Tibial nerve (tissue), 4 donors: Measurements from ENCODE around the gene DEUP1. TPM values are rescaled to one million over a fixed set of nuclear protein-coding genes. Genes with fewer than 3 reads are reported as not detected.

ENCODE experiments used
- DNase-seq, 2 donors: peaks; one replicate each; pipeline ENCODE4 v3.0.0-alpha.2; 2019; ENCODE audit warnings: low spot score in 2 of 2
- H3K27ac ChIP-seq, 4 donors: fragments of 200-600 bp; sonication (generic) in 3 of 4; one replicate each; pipeline ENCODE4 v1.5.1; 2017 to 2019; ENCODE audit warnings: mild to moderate bottlenecking in 1 of 4
- H3K27me3 ChIP-seq, 2 donors: fragments of 200-600 bp; sonication (generic) in 1 of 2; one replicate each; pipeline versions ENCODE4 v1.5.1 to v1.6.0; 2017 to 2019
- H3K36me3 ChIP-seq, 3 donors: fragments of 200-600 bp; sonication (generic); one replicate each; pipeline ENCODE4 v1.5.1; 2018 to 2019
- H3K4me1 ChIP-seq, 4 donors: fragments of 200-600 bp; sonication (generic) in 3 of 4; one replicate each; pipeline ENCODE4 v1.5.1; 2017 to 2019
- H3K4me3 ChIP-seq, 4 donors: fragments of 200-600 bp; sonication (generic) in 3 of 4; one replicate each; pipeline ENCODE4 v1.5.1; 2017 to 2019; ENCODE audit warnings: mild to moderate bottlenecking in 1 of 4, moderate library complexity in 1 of 4
- H3K9me3 ChIP-seq, 4 donors: fragments of 200-600 bp; sonication (generic) in 3 of 4; one replicate each; pipeline ENCODE4 v1.5.1; 2017 to 2019
- CTCF ChIP-seq, 5 experiments: fragments of 200-600 bp in 3 of 5; fragments of 450-650 bp in 2 of 5; sonication (generic) in 3 of 5; IDR thresholded peaks; one replicate each; pipeline ENCODE4 v1.5.1; 2016 to 2019; ENCODE audit warnings: antibody characterized with exemption in 5 of 5, mild to moderate bottlenecking in 3 of 5, moderate library complexity in 2 of 5
- EP300 ChIP-seq, 2 donors: sonication (generic); formaldehyde crosslinking; IDR thresholded peaks; one replicate each; pipeline ENCODE4 v1.6.1; 2017; ENCODE audit warnings: antibody characterized with exemption in 2 of 2, mild to moderate bottlenecking in 1 of 2
- POLR2A ChIP-seq, 2 donors: fragments of 450-650 bp; IDR thresholded peaks; one replicate each; pipeline ENCODE4 v1.6.1; 2017; ENCODE audit warnings: antibody characterized with exemption in 2 of 2, mild to moderate bottlenecking in 2 of 2, moderate library complexity in 2 of 2
- WGBS, 2 donors: methylation state at CpG; one replicate each; pipeline ENCODE4 v1.1.5; 2018; 5-methylcytosine and 5-hydroxymethylcytosine counted together
- total RNA-seq, 4 donors: library from RNA; depleted of rRNA; stranded (reverse); fragments of >200 nt; gene quantifications; one replicate each; pipeline ENCODE4 v1.1.0, GENCODE V29; 2016

The DEUP1 gene
- total RNA-seq, 4 donors from 2014 or later, result 0.84 TPM; not detected in 3

- TF ChIP-seq POLR2A (IDR thresholded peaks at IDR 0.05), result no peak
- TF ChIP-seq EP300 (IDR thresholded peaks at IDR 0.05), result no peak
- no peak for TF ChIP-seq CTCF (IDR thresholded peaks at IDR 0.05)
- H3K27ac ChIP-seq, result no peak overlapping the region
- no peak overlapping the region for H3K4me3 ChIP-seq
- peaks cover 0 to 11% of the 10 kb centered on the region in 2 donors for H3K27me3 ChIP-seq
- H3K36me3 ChIP-seq, result no peaks in the 10 kb centered on the region
- DNase-seq, result no peak
- no peaks in the 10 kb centered on the region for H3K9me3 ChIP-seq
- WGBS, 2 donors, result 92 to 94% methylated on average over 4 of the region's 4 CpGs
- H3K4me1 ChIP-seq, result peaks cover 0 to 7% (median 0%) of the 10 kb centered on the region in 4 donors
Observed at GRCh38 chr11:93326681-93327080, 3.9 kb upstream of the DEUP1 start.

DNA sequence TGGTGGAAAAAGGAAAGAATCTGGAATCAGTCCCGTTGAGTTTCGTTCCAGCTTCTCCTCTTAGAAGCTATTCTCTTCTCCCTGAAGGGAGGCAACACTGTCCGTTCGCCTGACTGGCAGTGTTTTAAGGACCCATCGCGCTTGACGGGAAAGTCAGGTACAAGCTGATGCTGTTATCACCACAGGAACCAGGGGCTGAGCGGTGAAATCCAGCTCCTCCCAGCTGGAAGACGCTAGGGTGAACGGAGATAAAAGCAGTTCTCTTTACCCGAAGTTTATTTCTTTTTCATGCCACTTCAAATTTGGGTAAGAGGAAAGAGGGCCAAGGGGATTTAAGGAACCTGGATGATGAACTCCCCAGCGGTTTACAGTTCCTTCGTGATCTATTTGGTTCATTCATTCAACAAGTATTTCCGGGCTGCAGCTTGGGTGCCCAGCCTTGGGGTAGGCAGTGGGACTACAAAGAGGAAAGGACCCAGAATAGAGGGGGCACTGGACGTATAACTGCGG, 551 bp upstream of the DEUP1 start:
- H3K4me3 ChIP-seq, result peak overlapping the region in 2 of 4 donors; percentile 1 to 43
- no peak for DNase-seq
- 8 to 17% methylated on average over 14 to 16 of the region's 16 CpGs for WGBS, 2 donors

GRCh38 chr11:93340223-93340622, 9.7 kb downstream of the DEUP1 start:
- WGBS, 2 donors, result 69 to 71% methylated on average over 2 of the region's 2 CpGs
- TF ChIP-seq CTCF (IDR thresholded peaks at IDR 0.05) (no peak), EP300 (IDR thresholded peaks at IDR 0.05) (no peak), POLR2A (IDR thresholded peaks at IDR 0.05) (no peak)
- H3K4me3 ChIP-seq, result no peak overlapping the region
- no peak for DNase-seq
- H3K36me3 ChIP-seq, result no peaks in the 10 kb centered on the region
- no peak overlapping the region for H3K27ac ChIP-seq
- H3K27me3 ChIP-seq, result no peaks in the 10 kb centered on the region
- H3K9me3 ChIP-seq, result no peaks in the 10 kb centered on the region
- no peaks in the 10 kb centered on the region for H3K4me1 ChIP-seq

More for the DNA sequence above, 551 bp upstream of the DEUP1 start:
- Histone ChIP-seq H3K4me1 (peaks cover 0 to 7% (median 0%) of the 10 kb centered on the region in 4 donors), H3K27me3 (peaks cover 0 to 18% of the 10 kb centered on the region in 2 donors), H3K27ac (no peak overlapping the region), H3K9me3 (no peaks in the 10 kb centered on the region), H3K36me3 (no peaks in the 10 kb centered on the region)
- no peak for TF ChIP-seq CTCF (IDR thresholded peaks at IDR 0.05)
- no peak for TF ChIP-seq EP300 (IDR thresholded peaks at IDR 0.05)
- TF ChIP-seq POLR2A (IDR thresholded peaks at IDR 0.05), result no peak

DNA sequence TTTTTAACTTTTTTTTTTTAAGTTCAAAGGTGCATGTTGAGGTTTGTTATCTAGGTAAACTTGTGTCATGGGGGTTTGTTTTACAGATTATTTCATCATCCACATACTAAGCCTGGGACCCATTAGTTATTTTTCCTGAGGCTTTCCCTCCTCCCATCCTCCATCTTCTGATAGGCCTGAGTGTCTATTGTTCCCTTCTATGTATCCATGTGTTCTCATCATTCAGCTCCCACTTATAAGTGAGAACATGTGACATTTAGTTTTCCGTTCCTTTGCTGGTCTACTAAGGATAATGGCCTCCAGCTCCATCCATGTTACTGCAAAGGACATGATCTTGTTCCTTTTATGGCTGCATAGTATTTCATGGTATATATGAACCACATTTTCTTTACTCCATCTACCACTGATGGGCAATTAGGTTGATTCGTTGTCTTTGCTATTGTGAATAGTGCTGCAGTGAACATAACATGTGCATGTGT, 14.4 kb downstream of the DEUP1 start:
- Histone ChIP-seq H3K9me3 (peaks cover 0 to 6% (median 0%) of the 10 kb centered on the region in 4 donors), H3K27ac (no peak overlapping the region), H3K4me3 (no peak overlapping the region), H3K27me3 (no peaks in the 10 kb centered on the region), H3K36me3 (no peaks in the 10 kb centered on the region), H3K4me1 (no peaks in the 10 kb centered on the region)
- TF ChIP-seq EP300 (IDR thresholded peaks at IDR 0.05), result no peak
- no peak for TF ChIP-seq CTCF (IDR thresholded peaks at IDR 0.05)
- no peak for TF ChIP-seq POLR2A (IDR thresholded peaks at IDR 0.05)
- 81 to 86% methylated on average over 2 of the region's 2 CpGs for WGBS, 2 donors
- DNase-seq, result no peak

- Histone ChIP-seq H3K27me3 (no peaks in the 10 kb centered on the region), H3K4me1 (no peaks in the 10 kb centered on the region), H3K4me3 (no peak overlapping the region), H3K9me3 (peaks cover 0 to 13% (median 0%) of the 10 kb centered on the region in 4 donors), H3K36me3 (peaks cover 0 to 3% (median 0%) of the 10 kb centered on the region in 3 donors), H3K27ac (no peak overlapping the region)
- 85% methylated on average over 2 of the region's 2 CpGs for WGBS, 2 donors
- no peak for DNase-seq
- no peak for TF ChIP-seq POLR2A (IDR thresholded peaks at IDR 0.05)
- TF ChIP-seq CTCF (IDR thresholded peaks at IDR 0.05), result no peak
- TF ChIP-seq EP300 (IDR thresholded peaks at IDR 0.05), result no peak
Observed at GRCh38 chr11:93348930-93349329, 18.4 kb downstream of the DEUP1 start.
